ENCODE measurements around the gene LRBA. TPM values are rescaled to one million over a fixed set of nuclear protein-coding genes. Genes with fewer than 3 reads are reported as not detected.
A peak's percentile ranks its signal among the peaks of the same experiment; 100 is the strongest.

The LRBA gene
- total and polyA plus RNA-seq, 9 donors, result 9.7 to 49.2 (median 30.4) TPM

- intact Hi-C loops (cut with DNase I), result no loop called here
- no peaks in the 10 kb centered on the region for H3K9me3 ChIP-seq
- DNase-seq, result no peak
- peaks cover 3% of the 10 kb centered on the region for H3K27me3 ChIP-seq
- H3K27ac ChIP-seq, result no peak overlapping the region
- H3K4me1 ChIP-seq (ENCODE audit: insufficient read depth), result no peaks in the 10 kb centered on the region
- WGBS, 3 donors, result 93 to 100% (median 96%) methylated on average over 1 of the region's 1 CpG
- H3K4me3 ChIP-seq, result no peak overlapping the region
- TF ChIP-seq POLR2A (IDR thresholded peaks at IDR 0.05) (no peak), CTCF (IDR thresholded peaks at IDR 0.05) (no peak), EP300 (IDR thresholded peaks at IDR 0.05) (no peak)
- no peaks in the 10 kb centered on the region for H3K36me3 ChIP-seq
These were observed 130.5 kb downstream of the LRBA start for GRCh38 chr4:150884625-150885024.

GRCh38 chr4:150875367-150875766 lies 139.7 kb downstream of the LRBA start:
- Histone ChIP-seq H3K27ac (no peak overlapping the region), H3K36me3 (no peaks in the 10 kb centered on the region), H3K27me3 (no peaks in the 10 kb centered on the region), H3K4me3 (no peak overlapping the region), H3K9me3 (no peaks in the 10 kb centered on the region), H3K4me1 (ENCODE audit: insufficient read depth) (no peaks in the 10 kb centered on the region)
- TF ChIP-seq CTCF (IDR thresholded peaks at IDR 0.05), result no peak
- no peak for TF ChIP-seq POLR2A (IDR thresholded peaks at IDR 0.05)
- no peak for TF ChIP-seq EP300 (IDR thresholded peaks at IDR 0.05)
- intact Hi-C loops (cut with DNase I), result no loop called here
- 94 to 100% (median 100%) methylated on average over 1 of the region's 1 CpG for WGBS, 3 donors
- DNase-seq, result no peak

DNA sequence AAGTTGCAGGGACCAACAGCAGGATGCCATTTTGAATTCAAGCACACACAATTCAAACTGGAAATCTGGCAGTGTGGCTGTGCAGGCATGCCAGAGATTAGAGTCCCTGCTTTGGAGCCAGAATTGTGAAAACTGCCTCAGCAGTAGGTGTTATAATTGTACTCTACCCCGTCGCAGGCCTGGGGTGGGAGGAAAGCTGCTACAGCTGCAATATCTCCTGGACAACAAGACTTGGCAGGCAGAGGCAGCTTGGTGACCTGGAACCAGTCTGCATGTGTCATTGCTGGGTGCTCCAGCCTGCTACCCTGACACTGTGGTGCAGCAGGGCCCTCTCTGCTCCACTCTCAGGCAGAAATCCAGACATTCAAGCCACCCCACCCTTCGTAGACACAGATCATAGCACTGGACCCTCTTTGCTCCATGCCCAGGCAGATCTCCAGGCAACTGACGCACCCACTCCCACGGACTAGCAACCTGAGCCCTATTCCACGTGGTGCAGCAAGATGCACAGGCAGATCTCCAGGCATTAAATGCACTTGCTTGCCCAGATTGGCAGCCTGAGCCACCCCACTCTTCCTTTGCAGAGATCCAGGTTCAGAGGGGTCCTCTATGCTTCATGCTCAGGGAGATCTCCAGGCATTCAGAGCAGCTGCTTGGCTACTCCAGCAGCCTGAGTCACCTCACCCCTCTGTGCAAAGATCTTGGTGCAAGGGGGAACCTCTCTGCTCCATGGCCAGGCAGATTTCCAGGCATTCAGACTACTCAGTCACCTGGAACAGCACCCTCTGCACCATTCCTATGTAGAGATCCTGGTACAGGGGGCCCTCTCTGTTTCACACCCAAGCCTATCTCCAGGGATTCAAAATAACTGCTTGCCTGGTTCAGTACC lies 140.5 kb downstream of the LRBA start:
- H3K9me3 ChIP-seq, result no peaks in the 10 kb centered on the region
- no peak for TF ChIP-seq EP300 (IDR thresholded peaks at IDR 0.05)
- TF ChIP-seq POLR2A (IDR thresholded peaks at IDR 0.05), result no peak
- no peak for TF ChIP-seq CTCF (IDR thresholded peaks at IDR 0.05)
- H3K27me3 ChIP-seq, result no peaks in the 10 kb centered on the region
- DNase-seq, result peak in 1 of 5 donors; percentile 10
- no peaks in the 10 kb centered on the region for H3K4me1 ChIP-seq (ENCODE audit: insufficient read depth)
- no peak overlapping the region for H3K4me3 ChIP-seq
- H3K27ac ChIP-seq, result no peak overlapping the region
- intact Hi-C loops (cut with DNase I), result no loop called here
- no peaks in the 10 kb centered on the region for H3K36me3 ChIP-seq
- 43 to 57% (median 55%) methylated on average over 6 of the region's 6 CpGs for WGBS, 3 donors

DNA sequence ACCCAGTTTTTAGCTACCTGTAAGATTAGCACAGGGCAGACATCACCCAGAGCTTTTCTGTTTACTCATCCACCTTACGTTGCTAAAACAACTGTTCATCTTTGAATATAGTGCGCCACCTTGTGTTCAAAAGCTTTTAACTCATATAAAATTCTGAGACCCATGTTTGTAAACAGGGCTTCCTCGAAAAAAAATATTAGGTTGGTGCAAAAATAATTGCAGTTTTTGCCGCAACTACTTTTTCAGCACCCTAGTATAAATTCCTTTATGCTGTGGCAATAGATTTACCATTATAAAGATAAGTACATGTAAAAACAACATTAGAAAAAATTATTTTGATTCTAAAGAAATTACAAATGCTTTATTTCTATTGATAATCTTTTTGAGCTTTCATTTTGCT lies 147.9 kb downstream of the LRBA start:
- TF ChIP-seq EP300 (IDR thresholded peaks at IDR 0.05) (no peak), CTCF (IDR thresholded peaks at IDR 0.05) (peak; percentile 23 to 35 (median 31)), POLR2A (IDR thresholded peaks at IDR 0.05) (no peak)
- DNase-seq, result peak in 1 of 5 donors; percentile 27
- 3 to 8% (median 5%) methylated on average over 4 of the region's 4 CpGs for WGBS, 3 donors
- Histone ChIP-seq H3K4me3 (no peak overlapping the region), H3K4me1 (ENCODE audit: insufficient read depth) (no peaks in the 10 kb centered on the region), H3K27me3 (no peaks in the 10 kb centered on the region), H3K27ac (no peak overlapping the region), H3K9me3 (no peaks in the 10 kb centered on the region), H3K36me3 (no peaks in the 10 kb centered on the region)
- intact Hi-C loops (cut with DNase I), result loop anchor here (10.0 kb wide), 3 partner anchors 572 to 882 kb away; no protein-coding TSS in a partner anchor

Measured in ovary (tissue), 9 donors.